Neutrophil (primary cell): Measurements from ENCODE around the gene AMD1.
"Not testable (repeated sequence)": the region's sequence is repeated elsewhere in the genome, so short reads cannot be mapped to it uniquely, and the experiment has no call there.

Source experiments
- H3K27ac ChIP-seq: fragments of 200-600 bp; sonication (generic); 2 replicates; pipeline ENCODE4 v1.5.1; 2016; ENCODE audit warnings: mild to moderate bottlenecking, moderate library complexity
- H3K27me3 ChIP-seq: fragments of 200-600 bp; sonication (generic); 2 replicates; pipeline ENCODE4 v1.6.0; 2016; ENCODE audit warnings: mild to moderate bottlenecking
- H3K36me3 ChIP-seq: fragments of 200-600 bp; sonication (generic); 2 replicates; pipeline ENCODE4 v1.5.1; 2017
- H3K4me1 ChIP-seq, 2 experiments: fragments of 200-600 bp in 1 of 2; sonication (generic) in 1 of 2; 1 replicate in 1 of 2; 2 replicates in 1 of 2; pipeline versions ENCODE4 v1.5.1 to v1.6.1; 2013 to 2016; ENCODE audit warnings: low read depth in 1 of 2, low read length in 1 of 2, mild to moderate bottlenecking in 1 of 2, moderate library complexity in 1 of 2; ENCODE audit not compliant: control insufficient read depth in 1 of 2, insufficient read depth in 1 of 2
- H3K4me3 ChIP-seq, 2 experiments: fragments of 200-600 bp in 1 of 2; sonication (generic) in 1 of 2; 1 replicate in 1 of 2; 2 replicates in 1 of 2; pipeline ENCODE4 v1.5.1; 2013 to 2016; ENCODE audit warnings: low read depth in 1 of 2, low read length in 1 of 2, mild to moderate bottlenecking in 1 of 2, moderate library complexity in 1 of 2
- H3K9me3 ChIP-seq: fragments of 200-600 bp; sonication (generic); 2 replicates; pipeline ENCODE4 v1.5.1; 2016
- CTCF ChIP-seq: fragments of 200-600 bp; sonication (generic); IDR thresholded peaks from 2 replicates; pipeline ENCODE4 v1.5.1; 2016; ENCODE audit warnings: antibody characterized with exemption

Gene AMD1

DNA sequence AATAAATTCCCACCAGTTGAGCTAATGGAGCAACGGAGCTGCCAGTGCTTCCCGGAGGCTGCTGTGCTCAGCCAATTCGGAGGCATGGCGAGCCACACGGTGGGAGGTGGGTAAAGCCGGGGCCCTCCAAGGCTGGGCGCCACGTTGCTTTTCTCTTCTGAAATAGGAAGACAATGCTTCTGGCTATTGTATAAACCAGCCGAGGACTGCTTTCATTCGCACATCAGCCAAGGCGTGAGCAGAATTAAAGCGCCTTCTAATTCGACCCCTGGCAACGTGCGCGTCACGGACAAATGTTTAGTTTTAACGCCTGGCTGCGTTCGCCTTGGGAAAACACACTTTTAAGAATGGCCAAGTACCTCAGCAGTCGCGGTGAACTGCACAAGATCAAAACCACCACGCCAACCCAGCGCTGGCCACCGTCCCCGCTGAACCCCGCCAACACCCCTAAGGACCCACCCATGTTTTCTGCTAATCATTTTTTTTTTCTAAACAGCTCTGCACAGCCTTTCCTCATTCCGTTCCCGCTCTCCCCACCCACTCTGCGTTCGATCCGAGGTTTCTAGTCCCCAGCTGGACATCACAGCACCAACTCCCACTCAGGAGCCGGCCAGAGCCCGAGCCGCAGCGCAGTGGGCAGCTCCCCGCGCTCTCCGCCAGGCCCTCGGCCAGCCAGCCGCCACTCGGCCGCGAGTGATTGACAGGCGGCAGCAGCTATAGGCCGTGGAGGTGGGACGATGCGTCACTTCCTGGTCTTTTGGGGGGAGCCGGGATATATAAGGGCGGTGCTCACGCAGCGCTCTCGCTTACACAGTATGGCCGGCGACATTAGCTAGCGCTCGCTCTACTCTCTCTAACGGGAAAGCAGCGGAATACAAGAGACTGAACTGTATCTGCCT is at the start of gene AMD1:
AMD1 (plus strand) TSS at position 805 of the 899 bp plus-strand sequence. CDS start 321 bp downstream, outside the sequence.
- H3K4me1 ChIP-seq: peaks cover 43 to 46% of the 10 kb centered on the region in 2 experiments
- H3K4me3 ChIP-seq: peak within 1 kb of the TSS; percentile 93 to 95
- H3K27me3 ChIP-seq: no peaks in the 10 kb centered on the region
- H3K36me3 ChIP-seq: no peaks in the 10 kb centered on the region
- TF ChIP-seq CTCF: peak; percentile 83
- H3K27ac ChIP-seq: peak within 1 kb of the TSS; percentile 85
- H3K9me3 ChIP-seq: no peaks in the 10 kb centered on the region

DNA sequence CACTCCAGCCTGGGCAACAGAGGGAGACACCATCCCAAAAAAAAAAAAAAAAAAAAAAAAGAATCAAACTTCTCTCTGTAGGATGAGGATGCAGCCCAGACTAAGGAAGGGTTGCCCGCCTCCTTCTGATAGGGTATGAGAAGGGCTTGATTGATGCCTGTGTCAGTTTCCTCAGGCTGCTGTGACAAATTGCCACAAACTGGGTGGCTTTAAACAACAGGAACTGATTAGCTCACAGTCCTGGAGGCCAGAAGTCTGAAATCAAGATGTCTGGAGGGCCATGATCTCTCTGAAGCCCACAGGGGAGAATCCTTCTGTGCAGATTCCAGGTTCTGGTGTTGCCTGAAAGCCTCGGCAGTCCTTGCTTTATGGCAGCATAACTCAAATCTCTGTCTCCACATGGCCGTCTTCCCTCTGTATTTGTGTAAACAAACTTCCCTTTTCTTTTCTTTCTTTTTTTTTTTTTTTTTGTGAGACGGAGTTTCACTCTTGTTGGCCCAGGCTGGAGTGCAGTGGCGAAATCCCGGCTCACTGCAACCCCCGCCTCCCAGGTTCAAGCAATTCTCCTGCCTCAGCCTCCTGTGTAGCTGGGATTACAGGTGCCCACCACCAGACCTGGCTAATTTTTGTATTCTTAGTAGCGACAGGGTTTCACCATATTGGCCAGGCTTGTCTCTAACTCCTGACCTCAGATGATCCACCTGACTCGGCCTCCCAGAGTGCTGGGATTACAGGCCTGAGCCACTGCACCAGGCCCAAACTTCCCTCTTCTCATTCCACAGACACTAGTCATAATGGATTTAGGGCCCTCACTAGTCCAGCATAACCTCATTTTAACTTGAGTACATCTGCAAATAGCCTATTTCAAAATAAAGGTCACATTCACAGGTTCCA is 48.1 kb upstream of the AMD1 start:
- peaks cover 25 to 34% of the 10 kb centered on the region in 2 experiments for H3K4me1 ChIP-seq
- H3K27me3 ChIP-seq: no peaks in the 10 kb centered on the region
- TF ChIP-seq CTCF: peak; percentile 8
- H3K27ac ChIP-seq: peak overlapping the region; percentile 91
- no peaks in the 10 kb centered on the region for H3K36me3 ChIP-seq
- H3K9me3 ChIP-seq: no peaks in the 10 kb centered on the region
- peak overlapping the region; percentile 57 to 73 for H3K4me3 ChIP-seq

GRCh38 chr6:110828396-110828795 is 46.2 kb upstream of the AMD1 start:
- Histone ChIP-seq H3K9me3 (no peaks in the 10 kb centered on the region), H3K27me3 (no peaks in the 10 kb centered on the region), H3K27ac (no peak overlapping the region), H3K36me3 (no peaks in the 10 kb centered on the region), H3K4me1 (peaks cover 25 to 34% of the 10 kb centered on the region in 2 experiments), H3K4me3 (no peak overlapping the region)
- TF ChIP-seq CTCF: no peak

- no peaks in the 10 kb centered on the region for H3K27me3 ChIP-seq
- H3K4me3 ChIP-seq: no peak overlapping the region
- no peak overlapping the region for H3K27ac ChIP-seq
- peaks cover 11 to 12% of the 10 kb centered on the region in 2 experiments for H3K4me1 ChIP-seq
- no peaks in the 10 kb centered on the region for H3K9me3 ChIP-seq
- H3K36me3 ChIP-seq: no peaks in the 10 kb centered on the region
- TF ChIP-seq CTCF: no peak
Measured at GRCh38 chr6:110831405-110831804, 43.2 kb upstream of the AMD1 start.

DNA sequence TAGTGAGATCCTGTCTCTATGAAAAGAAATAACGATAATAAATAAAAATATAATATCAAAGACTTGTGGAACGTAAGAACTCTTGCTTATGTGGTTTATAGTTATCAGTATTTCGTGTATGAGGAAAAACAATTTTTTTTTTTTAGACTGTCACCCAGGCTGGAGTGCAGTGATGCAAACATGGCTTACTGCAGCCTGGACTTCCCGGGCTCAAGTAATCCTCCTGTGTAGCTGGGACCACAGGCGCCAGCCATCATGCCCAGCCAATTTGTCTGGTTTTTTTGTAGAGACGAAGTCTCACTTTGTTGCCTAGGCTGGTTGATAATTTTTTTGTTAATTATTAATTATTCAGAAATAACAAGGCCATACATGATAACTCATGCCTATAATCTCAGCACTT is 40.8 kb upstream of the AMD1 start:
- H3K4me1 ChIP-seq: no peaks in the 10 kb centered on the region
- H3K36me3 ChIP-seq: no peaks in the 10 kb centered on the region
- TF ChIP-seq CTCF: no peak
- no peaks in the 10 kb centered on the region for H3K27me3 ChIP-seq
- H3K9me3 ChIP-seq: no peaks in the 10 kb centered on the region
- no peak overlapping the region for H3K4me3 ChIP-seq
- no peak overlapping the region for H3K27ac ChIP-seq

DNA sequence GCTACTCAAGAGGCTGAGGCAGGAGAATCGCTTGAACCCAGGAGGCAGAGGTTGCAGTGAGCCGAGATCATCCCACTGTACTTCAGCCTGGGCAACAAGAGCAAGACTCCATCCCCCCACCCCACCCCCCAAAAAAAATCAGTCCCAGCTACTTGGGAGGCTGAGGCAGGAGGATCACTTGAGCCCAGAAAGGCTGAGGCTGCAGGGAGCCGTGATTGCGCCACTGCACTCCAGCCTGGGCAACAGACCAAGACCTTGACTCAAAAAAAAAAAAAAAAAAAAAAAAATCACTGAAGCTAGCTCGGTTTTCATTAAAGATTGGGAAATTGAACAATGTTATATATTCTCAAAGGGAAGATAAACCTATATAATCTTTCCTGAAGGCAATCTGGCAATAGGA is 38.8 kb upstream of the AMD1 start:
- not testable (repeated sequence) for H3K27me3 ChIP-seq, H3K36me3 ChIP-seq, H3K4me1 ChIP-seq, H3K27ac ChIP-seq, H3K4me3 ChIP-seq, H3K9me3 ChIP-seq
